Natural killer cell (primary cell): ENCODE data around the gene MAX. TPM values are rescaled to one million over a fixed set of nuclear protein-coding genes. Genes with fewer than 3 reads are reported as not detected.

ENCODE experiments used
- ATAC-seq, 3 donors: fragments of 150-1000 bp in 2 of 3; fragments of 200-7000 bp in 1 of 3; cut with Tn5 transposase; 1 replicate in 1 of 3; 2 replicates in 2 of 3; pipeline ENCODE4 v1.10.0; 2021; ENCODE audit warnings: mild to moderate bottlenecking in 2 of 3, moderate library complexity in 2 of 3
- DNase-seq, 2 donors: peaks; one replicate each; pipeline versions ENCODE4 v3.0.0 to v3.0.0-alpha.2; 2013 to 2021; ENCODE audit warnings: mixed read lengths in 1 of 2
- H3K27ac ChIP-seq: one replicate; pipeline ENCODE4 v1.5.1; 2013; ENCODE audit warnings: mild to moderate bottlenecking, low read length
- H3K27me3 ChIP-seq: one replicate; pipeline ENCODE4 v1.6.1; 2013; ENCODE audit warnings: low read length; ENCODE audit not compliant: control insufficient read depth, insufficient read depth
- H3K36me3 ChIP-seq: one replicate; pipeline ENCODE4 v1.6.1; 2013; ENCODE audit warnings: low read length; ENCODE audit not compliant: control insufficient read depth, insufficient read depth
- H3K4me1 ChIP-seq: one replicate; pipeline ENCODE4 v1.6.1; 2013; ENCODE audit warnings: low read length; ENCODE audit not compliant: control insufficient read depth, insufficient read depth
- H3K4me3 ChIP-seq: one replicate; pipeline ENCODE4 v1.5.1; 2013; ENCODE audit warnings: low read length
- H3K9me3 ChIP-seq: one replicate; pipeline ENCODE4 v1.6.1; 2013; ENCODE audit warnings: low read length; ENCODE audit not compliant: control insufficient read depth, insufficient read depth
- H3K27ac Mint-ChIP-seq, 2 donors: one replicate each; pipeline ENCODE4 v1.8.0; 2022; ENCODE audit warnings: mild to moderate bottlenecking in 2 of 2, mixed read lengths in 2 of 2, moderate library complexity in 1 of 2
- H3K27me3 Mint-ChIP-seq, 2 donors: one replicate each; pipeline ENCODE4 v1.8.0; 2022; ENCODE audit warnings: low read depth in 2 of 2, mixed read lengths in 2 of 2
- H3K36me3 Mint-ChIP-seq: one replicate; pipeline ENCODE4 v1.8.0; 2022; ENCODE audit warnings: mixed read lengths
- H3K4me1 Mint-ChIP-seq, 2 donors: one replicate each; pipeline ENCODE4 v1.8.0; 2022; ENCODE audit warnings: mixed read lengths in 2 of 2
- H3K4me3 Mint-ChIP-seq: one replicate; pipeline ENCODE4 v1.8.0; 2022; ENCODE audit warnings: mild to moderate bottlenecking, moderate library complexity, mixed read lengths
- H3K9me3 Mint-ChIP-seq, 2 donors: one replicate each; pipeline ENCODE4 v1.8.0; 2022; ENCODE audit warnings: mixed read lengths in 2 of 2
- WGBS: methylation state at CpG from one replicate; pipeline ENCODE4 v1.1.7; 2013; ENCODE audit warnings: missing lambda C conversion rate; ENCODE audit not compliant: insufficient coverage; 5-methylcytosine and 5-hydroxymethylcytosine counted together
- intact Hi-C: fragments of 100-400 bp; cut with micrococcal nuclease; formaldehyde crosslinking; loops from one replicate; pipeline ENCODE4 v1.14.2; 2022
- total RNA-seq, 4 donors: library from RNA; stranded (reverse); fragments of 120-200 nt in 1 of 4; gene quantifications; one replicate each; pipeline versions ENCODE4 v1.2.3 to v1.2.4, GENCODE V29; 2013 to 2022
- TF ChIP-seq, protein P1 (sequence below): fragments of 200-600 bp; IDR thresholded peaks from one replicate; pipeline ENCODE4 v1.8.0; 2022; ENCODE audit warnings: antibody characterized with exemption

The MAX gene
- total RNA-seq, 3 donors from 2014 or later (not counting 1 experiment from before 2014, with no cell fraction given): 162 to 208 (median 191) TPM

DNA sequence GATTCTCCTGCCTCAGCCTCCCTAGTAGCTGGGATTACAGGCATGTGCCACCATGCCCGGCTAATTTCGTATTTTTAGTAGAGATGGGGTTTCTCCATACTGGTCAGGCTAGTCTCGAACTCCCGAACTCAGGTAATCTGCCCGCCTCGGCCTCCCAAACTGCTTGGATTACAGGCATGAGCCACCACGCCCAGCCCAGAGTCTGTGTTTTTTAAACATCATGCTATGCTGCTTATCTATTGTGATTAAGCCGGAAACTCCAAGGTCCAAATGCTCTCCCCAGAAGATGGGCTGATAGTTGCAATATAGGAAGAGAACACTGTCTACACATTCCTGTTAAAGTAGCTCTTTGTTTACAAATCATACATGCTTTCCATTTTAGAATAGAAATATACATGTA lies 30.5 kb upstream of the MAX start:
- Mint-ChIP-seq H3K27me3 (peaks cover 0 to 3% of the 10 kb centered on the region in 2 donors), H3K4me1 (peaks cover 5% of the 10 kb centered on the region in 2 donors), H3K4me3 (no peak overlapping the region), H3K27ac (no peak overlapping the region), H3K9me3 (no peaks in the 10 kb centered on the region), H3K36me3 (no peaks in the 10 kb centered on the region)
- TF ChIP-seq, protein P1, sequence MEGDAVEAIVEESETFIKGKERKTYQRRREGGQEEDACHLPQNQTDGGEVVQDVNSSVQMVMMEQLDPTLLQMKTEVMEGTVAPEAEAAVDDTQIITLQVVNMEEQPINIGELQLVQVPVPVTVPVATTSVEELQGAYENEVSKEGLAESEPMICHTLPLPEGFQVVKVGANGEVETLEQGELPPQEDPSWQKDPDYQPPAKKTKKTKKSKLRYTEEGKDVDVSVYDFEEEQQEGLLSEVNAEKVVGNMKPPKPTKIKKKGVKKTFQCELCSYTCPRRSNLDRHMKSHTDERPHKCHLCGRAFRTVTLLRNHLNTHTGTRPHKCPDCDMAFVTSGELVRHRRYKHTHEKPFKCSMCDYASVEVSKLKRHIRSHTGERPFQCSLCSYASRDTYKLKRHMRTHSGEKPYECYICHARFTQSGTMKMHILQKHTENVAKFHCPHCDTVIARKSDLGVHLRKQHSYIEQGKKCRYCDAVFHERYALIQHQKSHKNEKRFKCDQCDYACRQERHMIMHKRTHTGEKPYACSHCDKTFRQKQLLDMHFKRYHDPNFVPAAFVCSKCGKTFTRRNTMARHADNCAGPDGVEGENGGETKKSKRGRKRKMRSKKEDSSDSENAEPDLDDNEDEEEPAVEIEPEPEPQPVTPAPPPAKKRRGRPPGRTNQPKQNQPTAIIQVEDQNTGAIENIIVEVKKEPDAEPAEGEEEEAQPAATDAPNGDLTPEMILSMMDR: no peak
- Histone ChIP-seq H3K27ac (no peak overlapping the region), H3K9me3 (no peaks in the 10 kb centered on the region), H3K4me3 (no peak overlapping the region), H3K36me3 (no peaks in the 10 kb centered on the region), H3K27me3 (no peaks in the 10 kb centered on the region), H3K4me1 (no peaks in the 10 kb centered on the region)
- WGBS: 97% methylated on average over 8 of the region's 8 CpGs
- no peak for ATAC-seq
- intact Hi-C loops: no loop called here
- no peak for DNase-seq

DNA sequence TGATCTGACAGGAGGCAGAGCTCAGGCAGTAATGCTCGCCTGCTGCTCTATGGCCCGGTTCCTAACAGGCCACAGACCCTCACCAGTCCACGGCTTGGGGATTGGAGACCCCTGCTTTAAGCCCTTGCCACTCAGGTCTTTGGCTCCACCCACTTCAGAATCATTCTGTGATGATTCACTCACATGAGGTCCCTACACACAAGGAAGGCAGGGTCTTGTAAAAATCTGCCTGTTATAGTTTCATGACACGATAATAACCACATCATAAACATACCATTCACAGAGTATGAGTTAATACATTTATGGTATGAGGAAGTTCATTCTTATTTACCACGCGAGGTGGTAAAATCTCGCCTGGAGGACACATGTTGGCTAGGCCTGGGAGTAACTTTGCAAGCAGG lies 29.0 kb upstream of the MAX start:
- no peak overlapping the region for H3K4me3 ChIP-seq
- no peak overlapping the region for H3K27ac Mint-ChIP-seq
- H3K36me3 ChIP-seq: no peaks in the 10 kb centered on the region
- H3K4me3 Mint-ChIP-seq: no peak overlapping the region
- TF ChIP-seq, protein P1: no peak
- WGBS: 83% methylated on average over 6 of the region's 7 CpGs
- no peaks in the 10 kb centered on the region for H3K36me3 Mint-ChIP-seq
- H3K27ac ChIP-seq: no peak overlapping the region
- H3K9me3 ChIP-seq: no peaks in the 10 kb centered on the region
- H3K27me3 Mint-ChIP-seq: peaks cover 10% of the 10 kb centered on the region in 2 donors
- H3K4me1 ChIP-seq: no peaks in the 10 kb centered on the region
- no peak for ATAC-seq
- no peaks in the 10 kb centered on the region for H3K27me3 ChIP-seq
- intact Hi-C loops: no loop called here
- DNase-seq: no peak
- no peaks in the 10 kb centered on the region for H3K9me3 Mint-ChIP-seq
- peaks cover under 1% of the 10 kb centered on the region in 2 donors for H3K4me1 Mint-ChIP-seq

DNA sequence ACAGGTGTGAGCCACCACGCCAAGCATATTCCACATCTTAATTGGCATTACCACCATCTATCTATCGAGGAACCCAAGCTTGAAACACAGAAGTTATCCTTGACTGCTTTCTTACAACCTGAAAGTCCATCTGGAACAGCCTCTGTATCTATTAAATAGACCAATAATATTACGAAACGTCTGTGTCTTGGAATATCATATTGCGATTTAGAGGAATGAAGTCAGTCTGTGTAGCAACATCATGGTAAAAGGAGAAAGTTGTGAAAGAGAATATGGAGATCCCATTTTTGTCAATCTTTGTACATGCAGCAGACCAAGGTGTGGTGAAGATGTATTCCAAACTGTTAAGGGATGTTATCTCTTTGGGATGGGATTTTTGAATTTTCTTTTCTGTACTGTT lies 25.8 kb upstream of the MAX start:
- H3K27ac ChIP-seq: no peak overlapping the region
- H3K36me3 Mint-ChIP-seq: no peaks in the 10 kb centered on the region
- H3K4me3 ChIP-seq: no peak overlapping the region
- no peak for DNase-seq
- H3K9me3 ChIP-seq: no peaks in the 10 kb centered on the region
- H3K27ac Mint-ChIP-seq: no peak overlapping the region
- H3K4me3 Mint-ChIP-seq: no peak overlapping the region
- intact Hi-C loops: no loop called here
- TF ChIP-seq, protein P1: no peak
- no peak for ATAC-seq
- H3K4me1 Mint-ChIP-seq: no peaks in the 10 kb centered on the region
- H3K27me3 Mint-ChIP-seq: peaks cover 18 to 20% of the 10 kb centered on the region in 2 donors
- 90% methylated on average over 5 of the region's 5 CpGs for WGBS
- H3K27me3 ChIP-seq: no peaks in the 10 kb centered on the region
- H3K9me3 Mint-ChIP-seq: no peaks in the 10 kb centered on the region
- H3K36me3 ChIP-seq: no peaks in the 10 kb centered on the region
- no peaks in the 10 kb centered on the region for H3K4me1 ChIP-seq
